GM12875 (cell line): ENCODE data around the gene ARMH3.

Experiments
- H3K4me3 ChIP-seq: one replicate; pipeline ENCODE4 v1.5.1; 2011; ENCODE audit warnings: low read depth, low read length, control low read depth
- CTCF ChIP-seq: IDR thresholded peaks from 2 replicates; pipeline ENCODE4 v1.5.1; 2011; ENCODE audit warnings: low read depth, mild to moderate bottlenecking, control low read depth, inconsistent platforms, low read length, moderate library complexity, borderline replicate concordance; ENCODE audit not compliant: insufficient read depth

The ARMH3 gene

GRCh38 chr10:101839002-101839401, 217.0 kb downstream of the ARMH3 start:
- no peak overlapping the region for H3K4me3 ChIP-seq
- no peak for TF ChIP-seq CTCF

DNA sequence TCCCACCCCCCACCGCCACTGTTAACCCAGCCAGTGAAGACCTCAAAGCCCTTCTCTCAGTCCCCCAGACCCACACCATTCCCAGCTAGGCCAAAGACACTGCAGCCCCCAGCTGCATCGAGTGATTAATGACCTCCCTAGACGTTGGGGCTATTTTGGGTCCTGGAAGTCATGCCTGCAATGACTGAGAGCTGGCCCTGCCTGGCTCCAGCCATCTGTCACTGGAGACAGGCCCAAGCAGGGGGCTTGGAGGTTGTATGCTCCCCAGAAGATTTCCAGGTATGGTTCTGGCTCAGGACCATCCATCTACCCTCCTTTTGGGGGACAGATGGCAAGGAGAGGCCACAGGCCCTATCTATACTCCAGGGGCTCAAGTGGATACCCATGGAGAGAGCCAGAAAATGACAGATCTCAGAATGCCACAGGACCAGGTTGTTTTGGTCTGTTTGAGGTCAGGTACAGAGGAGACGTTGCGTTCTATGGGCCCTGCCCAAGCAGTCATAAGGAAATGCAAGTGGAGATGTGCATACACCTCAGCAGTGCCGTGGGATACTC, 217.5 kb downstream of the ARMH3 start:
- no peak for TF ChIP-seq CTCF
- H3K4me3 ChIP-seq = no peak overlapping the region

DNA sequence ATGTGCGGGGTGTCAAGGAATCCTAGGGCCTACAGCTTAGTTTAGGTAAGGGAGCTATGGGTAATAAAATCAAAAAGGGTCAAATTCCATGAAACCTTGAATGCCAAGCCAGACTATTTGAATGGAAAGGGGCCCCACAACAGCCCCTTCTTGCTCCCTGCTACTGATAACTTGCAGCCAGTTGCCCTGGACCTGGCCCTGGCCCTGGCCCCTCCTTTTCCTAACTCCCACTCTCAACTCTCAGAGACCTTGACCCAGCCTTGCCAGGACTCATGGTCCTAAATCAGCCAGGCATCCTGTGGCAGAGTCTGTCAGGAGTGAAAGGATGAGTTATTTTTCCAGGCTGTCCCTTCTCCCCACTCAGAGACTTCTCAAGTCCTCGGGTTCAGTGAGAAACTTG, 218.2 kb downstream of the ARMH3 start:
- TF ChIP-seq CTCF = no peak
- H3K4me3 ChIP-seq = no peak overlapping the region

GRCh38 chr10:101835362-101835761, 220.6 kb downstream of the ARMH3 start:
- no peak overlapping the region for H3K4me3 ChIP-seq
- no peak for TF ChIP-seq CTCF

DNA sequence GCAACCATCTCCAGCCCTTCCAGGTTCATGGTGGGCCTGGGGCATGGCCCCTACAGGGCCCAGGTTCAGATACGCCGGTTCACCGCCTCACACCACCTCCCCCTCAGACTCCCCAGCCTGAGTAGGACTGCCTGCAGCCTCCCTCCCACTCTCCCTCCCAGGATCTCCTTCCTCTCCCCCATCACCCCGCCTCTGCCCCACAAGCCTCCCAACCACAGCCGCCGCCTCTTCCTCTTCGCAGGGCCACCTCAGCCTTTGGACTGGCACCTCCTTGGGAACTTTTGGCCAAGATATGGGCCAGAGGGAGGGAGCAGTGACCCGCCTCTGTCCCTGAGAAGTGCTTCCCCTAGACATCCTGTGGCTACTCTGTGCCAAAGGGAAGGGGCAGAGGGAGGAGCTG, 221.6 kb downstream of the ARMH3 start:
- no peak overlapping the region for H3K4me3 ChIP-seq
- TF ChIP-seq CTCF = no peak

DNA sequence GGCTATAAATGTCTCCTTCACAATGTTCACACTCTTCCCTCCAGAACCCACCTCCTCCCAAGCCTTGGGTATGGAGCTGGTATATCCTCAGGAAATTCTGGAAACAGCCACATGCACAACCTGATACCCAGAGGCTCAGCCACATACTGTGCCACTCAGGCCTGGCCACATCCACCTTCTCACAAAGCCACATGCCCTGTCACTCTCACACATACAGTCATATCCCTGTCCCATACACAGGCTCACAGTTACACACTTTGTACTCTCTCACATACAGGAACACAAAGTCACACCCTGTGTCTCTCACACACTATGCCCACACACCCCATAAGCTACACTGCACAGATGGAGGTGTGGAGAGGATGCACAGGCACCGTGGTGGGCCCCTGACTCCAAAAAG, 222.5 kb downstream of the ARMH3 start:
- TF ChIP-seq CTCF = no peak
- no peak overlapping the region for H3K4me3 ChIP-seq

DNA sequence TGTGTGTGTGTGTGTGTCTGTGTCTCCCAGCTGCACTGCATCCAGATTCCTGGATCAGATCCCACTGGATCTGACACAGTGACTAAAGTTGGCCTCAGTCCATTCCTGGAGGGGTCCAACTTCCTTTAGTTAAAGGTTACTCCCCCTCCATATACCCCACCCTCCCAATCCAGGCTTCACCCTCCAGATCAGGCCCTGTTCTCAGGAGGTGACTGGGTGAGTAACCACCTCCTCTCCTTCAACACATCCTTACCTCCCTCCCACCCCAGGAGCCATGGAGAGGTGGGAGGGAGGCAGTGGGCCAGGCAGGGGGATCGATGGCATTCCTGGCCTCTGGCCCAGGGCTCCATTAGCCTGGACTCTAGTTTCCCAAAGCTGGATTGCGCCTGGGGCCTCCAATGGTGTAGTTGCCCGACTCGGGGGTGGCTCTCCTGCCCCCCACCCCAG, 223.6 kb downstream of the ARMH3 start:
- TF ChIP-seq CTCF = no peak
- no peak overlapping the region for H3K4me3 ChIP-seq
